ENCODE measurements around the gene CDK5R1. TPM values are rescaled to one million over a fixed set of nuclear protein-coding genes. Genes with fewer than 3 reads are reported as not detected.

Gene CDK5R1
- total RNA-seq, 1 experiment from 2014 or later: 4.0 TPM

DNA sequence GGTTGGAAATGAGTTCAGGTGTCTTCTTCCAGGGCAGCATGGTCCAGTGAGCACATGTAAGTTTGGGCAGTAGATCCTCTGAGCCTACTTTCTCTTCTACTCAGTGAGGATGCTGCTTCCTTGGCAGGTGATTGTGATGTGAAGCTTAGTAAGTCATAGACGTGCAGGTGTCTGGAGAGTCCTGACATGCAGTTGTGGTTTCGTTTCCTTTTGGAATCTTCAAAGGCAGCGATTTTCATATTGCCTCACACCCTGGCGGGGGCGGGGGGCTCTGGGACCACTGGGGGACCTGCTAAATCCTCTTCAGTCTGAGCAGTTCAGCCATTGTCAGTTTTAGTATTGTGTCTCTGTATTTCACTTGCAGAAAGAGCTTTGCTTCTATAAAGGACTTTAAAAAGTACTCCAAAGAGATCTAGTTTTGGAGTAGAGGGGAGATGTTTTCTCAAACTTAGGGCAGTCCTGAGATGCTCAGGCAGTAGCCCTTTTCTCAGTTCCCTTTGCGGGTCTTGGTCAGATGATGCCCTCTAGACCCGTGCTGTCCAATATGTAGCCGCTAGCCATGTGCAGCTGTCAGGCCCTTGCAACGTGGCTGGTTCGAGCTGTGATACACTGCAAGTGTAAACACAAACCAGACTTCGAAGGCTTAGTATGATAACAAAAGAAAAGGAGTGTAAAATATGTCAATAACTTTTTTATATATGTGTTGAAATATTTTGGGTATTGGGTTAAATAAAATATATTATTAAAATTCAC lies 4.0 kb upstream of the CDK5R1 start:
- Mint-ChIP-seq H3K36me3 (ENCODE audit: insufficient read depth, unreplicated experiment) (peaks cover 64% of the 10 kb centered on the region), H3K4me1 (ENCODE audit: insufficient read depth, unreplicated experiment) (peaks cover 4% of the 10 kb centered on the region), H3K9me3 (ENCODE audit: unreplicated experiment) (no peaks in the 10 kb centered on the region), H3K27me3 (ENCODE audit: insufficient read depth, unreplicated experiment) (no peaks in the 10 kb centered on the region), H3K27ac (ENCODE audit: low read depth, unreplicated experiment) (no peak overlapping the region), H3K4me3 (ENCODE audit: unreplicated experiment) (no peak overlapping the region)
- ChIA-PET POLR2A (interaction anchor here (0.6 to 1.2 kb wide), 3 partner anchors 34 to 296 kb away, joined by 3 to 4 read pairs (median 3); no protein-coding TSS in a partner anchor), CTCF (interaction anchor here (0.5 to 4.0 kb wide), 14 partner anchors 9 to 299 kb away, joined by 3 to 39 read pairs (median 4); no protein-coding TSS in a partner anchor)
- no peak for TF ChIP-seq CTCF (IDR thresholded peaks at IDR 0.05; ENCODE audit: unreplicated experiment)
- no TSS peak for BruUV-seq (replicated peaks)
- no peak for DNase-seq (ENCODE audit: unreplicated experiment)
- intact Hi-C loops (cut with micrococcal nuclease): loop anchor here (1.0 to 5.0 kb wide), 3 partner anchors 127 to 1270 kb away; no protein-coding TSS in a partner anchor

DNA sequence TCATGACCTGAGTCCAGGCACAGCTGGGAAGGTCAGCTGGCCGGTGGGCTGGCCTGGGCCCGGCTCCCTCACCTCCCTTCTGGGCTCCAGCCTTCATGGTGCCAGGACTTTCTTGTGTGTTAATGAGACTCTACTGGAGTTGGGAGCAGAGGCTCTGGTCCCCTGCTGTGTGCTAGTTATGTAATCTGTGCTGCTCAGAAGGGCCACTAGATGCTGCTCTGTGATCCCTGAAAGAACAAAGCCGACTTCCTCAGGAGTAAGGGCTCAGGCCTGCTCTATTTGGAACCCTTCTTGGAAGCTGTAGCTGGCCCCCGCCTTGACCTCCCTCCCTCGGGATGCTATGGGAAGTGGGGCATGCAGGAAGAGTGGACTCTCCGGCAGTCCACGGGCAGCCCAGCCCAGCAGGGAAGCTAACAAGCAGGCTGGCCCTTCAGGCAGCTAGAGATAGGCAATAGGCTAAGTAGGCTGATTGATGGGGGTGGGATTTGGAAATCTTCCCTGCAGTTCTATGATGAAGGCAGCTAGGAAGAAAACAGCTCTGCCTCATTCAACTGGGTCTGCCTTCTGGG lies 3.3 kb upstream of the CDK5R1 start:
- no peak overlapping the region for H3K4me3 Mint-ChIP-seq (ENCODE audit: unreplicated experiment)
- H3K27me3 Mint-ChIP-seq (ENCODE audit: insufficient read depth, unreplicated experiment): no peaks in the 10 kb centered on the region
- TF ChIP-seq CTCF (IDR thresholded peaks at IDR 0.05; ENCODE audit: unreplicated experiment): peak; percentile 28
- ChIA-PET CTCF (interaction anchor here (0.6 to 4.0 kb wide), 24 partner anchors 8 to 1267 kb away, joined by 3 to 39 read pairs (median 4); partner anchors contain the start of gene MYO1D), POLR2A (interaction anchor here (0.6 to 1.2 kb wide), 3 partner anchors 8 to 35 kb away, joined by 3 to 7 read pairs (median 4); no protein-coding TSS in a partner anchor)
- no peaks in the 10 kb centered on the region for H3K9me3 Mint-ChIP-seq (ENCODE audit: unreplicated experiment)
- intact Hi-C loops (cut with micrococcal nuclease): loop anchor here (1.0 to 5.0 kb wide), 3 partner anchors 126 to 1269 kb away; no protein-coding TSS in a partner anchor
- peaks cover 56% of the 10 kb centered on the region for H3K36me3 Mint-ChIP-seq (ENCODE audit: insufficient read depth, unreplicated experiment)
- no peak overlapping the region for H3K27ac Mint-ChIP-seq (ENCODE audit: low read depth, unreplicated experiment)
- BruUV-seq (replicated peaks): no TSS peak
- DNase-seq (ENCODE audit: unreplicated experiment): peak; percentile 52
- peaks cover 10% of the 10 kb centered on the region for H3K4me1 Mint-ChIP-seq (ENCODE audit: insufficient read depth, unreplicated experiment)

DNA sequence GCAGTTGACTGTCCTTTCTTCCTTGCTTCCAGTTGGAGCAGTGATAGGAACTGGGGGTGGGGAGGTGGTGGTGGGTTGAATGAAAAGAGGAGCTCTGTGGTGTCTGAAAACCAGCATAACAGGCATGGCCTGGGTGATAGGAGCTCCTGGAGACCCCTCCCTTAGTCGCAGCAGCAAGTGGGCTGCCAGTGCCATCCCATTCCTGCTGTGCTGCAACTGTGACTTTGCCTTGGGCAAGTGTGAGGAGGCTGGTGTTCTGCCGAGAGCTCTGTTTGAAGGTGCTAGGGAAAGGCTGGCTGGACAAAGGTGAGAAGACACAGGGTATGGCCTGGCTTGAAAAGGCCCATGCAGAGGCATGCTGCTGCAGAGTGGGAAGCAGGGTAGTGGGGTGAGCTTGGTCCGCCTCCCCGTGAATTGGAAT lies 2.7 kb upstream of the CDK5R1 start:
- ChIA-PET POLR2A (interaction anchor here (0.6 to 1.2 kb wide), 3 partner anchors 8 to 35 kb away, joined by 3 to 7 read pairs (median 4); no protein-coding TSS in a partner anchor), CTCF (interaction anchor here (0.5 to 4.0 kb wide), 21 partner anchors 7 to 1267 kb away, joined by 3 to 39 read pairs (median 4); partner anchors contain the start of gene MYO1D)
- Mint-ChIP-seq H3K36me3 (ENCODE audit: insufficient read depth, unreplicated experiment) (peaks cover 51% of the 10 kb centered on the region), H3K4me3 (ENCODE audit: unreplicated experiment) (no peak overlapping the region), H3K9me3 (ENCODE audit: unreplicated experiment) (no peaks in the 10 kb centered on the region), H3K27me3 (ENCODE audit: insufficient read depth, unreplicated experiment) (no peaks in the 10 kb centered on the region), H3K27ac (ENCODE audit: low read depth, unreplicated experiment) (no peak overlapping the region), H3K4me1 (ENCODE audit: insufficient read depth, unreplicated experiment) (peaks cover 10% of the 10 kb centered on the region)
- intact Hi-C loops (cut with micrococcal nuclease): loop anchor here (5.0 kb wide), 1 partner anchor 1268 kb away; no protein-coding TSS in a partner anchor
- no peak for DNase-seq (ENCODE audit: unreplicated experiment)
- BruUV-seq (replicated peaks): no TSS peak
- TF ChIP-seq CTCF (IDR thresholded peaks at IDR 0.05; ENCODE audit: unreplicated experiment): no peak

DNA sequence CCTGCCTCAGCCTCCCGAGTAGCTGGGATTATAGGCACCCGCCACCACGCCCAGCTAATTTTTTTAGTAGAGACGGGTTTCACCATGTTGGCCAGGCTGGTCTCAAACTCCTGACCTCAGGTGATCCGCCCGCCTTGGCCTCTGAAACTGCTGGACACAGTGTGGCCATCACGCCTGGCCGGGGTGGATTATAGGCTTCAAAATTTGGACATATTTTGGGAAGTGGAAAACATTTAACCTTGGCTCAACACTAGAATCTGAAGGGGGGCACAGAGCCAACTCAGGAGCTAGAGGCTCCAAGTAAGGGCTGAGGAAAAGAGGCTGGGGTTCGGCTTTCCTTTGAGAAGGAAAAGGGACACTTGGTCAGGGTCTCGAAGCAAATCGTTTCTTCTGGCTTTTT lies 2.2 kb upstream of the CDK5R1 start:
- DNase-seq (ENCODE audit: unreplicated experiment): no peak
- no peaks in the 10 kb centered on the region for H3K9me3 Mint-ChIP-seq (ENCODE audit: unreplicated experiment)
- H3K4me3 Mint-ChIP-seq (ENCODE audit: unreplicated experiment): no peak overlapping the region
- H3K36me3 Mint-ChIP-seq (ENCODE audit: insufficient read depth, unreplicated experiment): peaks cover 49% of the 10 kb centered on the region
- no peaks in the 10 kb centered on the region for H3K27me3 Mint-ChIP-seq (ENCODE audit: insufficient read depth, unreplicated experiment)
- BruUV-seq (replicated peaks): no TSS peak
- peaks cover 13% of the 10 kb centered on the region for H3K4me1 Mint-ChIP-seq (ENCODE audit: insufficient read depth, unreplicated experiment)
- ChIA-PET POLR2A (interaction anchor here (1.2 kb wide), 1 partner anchor 12 kb away, joined by 7 read pairs; no protein-coding TSS in a partner anchor), CTCF (interaction anchor here (0.5 to 4.0 kb wide), 17 partner anchors 11 to 1266 kb away, joined by 3 to 39 read pairs (median 5); partner anchors contain the start of gene MYO1D)
- intact Hi-C loops (cut with micrococcal nuclease): loop anchor here (5.0 kb wide), 1 partner anchor 1268 kb away; no protein-coding TSS in a partner anchor
- no peak overlapping the region for H3K27ac Mint-ChIP-seq (ENCODE audit: low read depth, unreplicated experiment)
- no peak for TF ChIP-seq CTCF (IDR thresholded peaks at IDR 0.05; ENCODE audit: unreplicated experiment)
